A549 (cell line): Measurements from ENCODE around the gene SHISAL1. TPM values are rescaled to one million over a fixed set of nuclear protein-coding genes. Genes with fewer than 3 reads are reported as not detected.
A peak's percentile ranks its signal among the peaks of the same experiment; 100 is the strongest.

ENCODE experiments used
- ATAC-seq, 2 experiments: fragments of 200-7000 bp in 1 of 2; fragments of >200 bp in 1 of 2; cut with Nextera tagmentation in 1 of 2; cut with Tn5 transposase in 1 of 2; 3 replicates each; pipeline versions ENCODE4 v1.8.0 to v1.9.1; 2018 to 2020; ENCODE audit warnings: mild to moderate bottlenecking in 1 of 2, moderate library complexity in 1 of 2
- CTCF ChIA-PET: fragments of 300-600 bp; sonication (Branson Sonifier 250); formaldehyde crosslinking; extraction: SDS; loops from one replicate; lab custom pipeline; 2021; ENCODE audit warnings: antibody characterized with exemption, inconsistent platforms; lab: Yijun Ruan, JAX
- POLR2A ChIA-PET: fragments of 350-600 bp; formaldehyde crosslinking; extraction: SDS; loops from one replicate; lab custom pipeline; 2021; ENCODE audit warnings: antibody characterized with exemption, inconsistent platforms; lab: Yijun Ruan, JAX
- DNase-seq, 2 experiments: peaks; one replicate each; pipeline versions ENCODE4 v3.0.0 to v3.0.0-alpha.2; 2011 to 2016; ENCODE audit warnings: low read depth in 1 of 2, low spot score in 1 of 2
- FAIRE-seq: peaks from 2 replicates; lab custom pipeline; 2011; peaks lifted over from hg19 to GRCh38; lab: Jason Lieb, UNC
- H3K27ac ChIP-seq, 2 experiments: fragments of >200 bp; sonication (Bioruptor Twin); formaldehyde crosslinking; 3 replicates each; pipeline ENCODE4 v1.5.1; 2016 to 2017
- H3K4me1 ChIP-seq: fragments of >200 bp; sonication (Bioruptor Twin); formaldehyde crosslinking; 3 replicates; pipeline ENCODE4 v1.6.1; 2016
- H3K4me2 ChIP-seq: fragments of >200 bp; sonication (Bioruptor Twin); formaldehyde crosslinking; 3 replicates; pipeline ENCODE4 v1.6.1; 2016
- H3K4me3 ChIP-seq: fragments of >200 bp; sonication (Bioruptor Twin); formaldehyde crosslinking; 3 replicates; pipeline ENCODE4 v1.5.1; 2016
- H3K9me3 ChIP-seq: fragments of >200 bp; sonication (Bioruptor Twin); formaldehyde crosslinking; 3 replicates; pipeline ENCODE4 v1.6.1; 2016
- CBX8 ChIP-seq: fragments of 200-600 bp; sonication (generic); IDR thresholded peaks from 2 replicates; pipeline ENCODE4 v1.6.1; 2016
- EHMT2 ChIP-seq: fragments of 200-600 bp; sonication (generic); IDR thresholded peaks from 2 replicates; pipeline ENCODE4 v1.6.1; 2016; ENCODE audit warnings: antibody characterized with exemption, low read depth, mild to moderate bottlenecking, moderate library complexity
- FOSL2 ChIP-seq, 2 experiments: fragments of 450-650 bp in 1 of 2; fragments of >200 bp in 1 of 2; sonication (Bioruptor Twin) in 1 of 2; formaldehyde crosslinking; IDR thresholded peaks; 2 replicates each; pipeline versions ENCODE4 v1.5.0 to v1.6.1; 2016 to 2020; ENCODE audit warnings: mild to moderate bottlenecking in 1 of 2, moderate library complexity in 1 of 2
- FOXS1 ChIP-seq: fragments of 250-450 bp; sonication (Bioruptor Pico); IDR thresholded peaks from 2 replicates; pipeline ENCODE4 v1.5.0; 2020; ENCODE audit warnings: mild to moderate bottlenecking, moderate library complexity
- HDAC2 ChIP-seq: fragments of 200-600 bp; sonication (generic); IDR thresholded peaks from 2 replicates; pipeline ENCODE4 v1.6.1; 2016
- HOXB5 ChIP-seq: fragments of 250-450 bp; sonication (Bioruptor Pico); IDR thresholded peaks from 2 replicates; pipeline ENCODE4 v1.5.0; 2020; ENCODE audit warnings: mild to moderate bottlenecking, moderate library complexity
- JUN ChIP-seq, 2 experiments: fragments of >200 bp; sonication (Bioruptor Twin); formaldehyde crosslinking; IDR thresholded peaks; 2 replicates in 1 of 2; 3 replicates in 1 of 2; pipeline ENCODE4 v1.6.1; 2016 to 2017
- KDM1A ChIP-seq: fragments of 200-600 bp; sonication (generic); IDR thresholded peaks from 2 replicates; pipeline ENCODE4 v1.6.1; 2016; ENCODE audit warnings: low read depth, mild to moderate bottlenecking
- MAFK ChIP-seq: fragments of 450-650 bp; IDR thresholded peaks from 2 replicates; pipeline ENCODE4 v1.6.1; 2014; ENCODE audit not compliant: partially characterized antibody
- MAZ ChIP-seq: fragments of 150-350 bp; IDR thresholded peaks from 2 replicates; pipeline ENCODE4 v1.6.1; 2014; ENCODE audit warnings: antibody characterized with exemption, low read depth, low read length, borderline replicate concordance
- NR3C1 ChIP-seq: fragments of >200 bp; sonication (Bioruptor Twin); formaldehyde crosslinking; IDR thresholded peaks from 3 replicates; pipeline ENCODE4 v1.6.1; 2017
- WGBS: methylation state at CpG from one replicate; pipeline ENCODE4 v1.1.6; 2017; ENCODE audit errors: missing lambda C conversion rate; 5-methylcytosine and 5-hydroxymethylcytosine counted together
- polyA plus RNA-seq, 4 experiments: library from polyadenylated mRNA; depleted of rRNA in 3 of 4; stranded (reverse); fragments of >200 nt; fragmentation: RNase III in 1 of 4; extraction: RNeasy Plus Mini Kit Qiagen cat#74134 plus additional on column Dnase treatment in 1 of 4; gene quantifications; 2 replicates in 3 of 4; 3 replicates in 1 of 4; pipeline ENCODE4 v1.2.3, GENCODE V29; 2011 to 2017
- TF ChIP-seq, protein P1 (sequence below): fragments of 250-450 bp; sonication (Bioruptor Pico); IDR thresholded peaks from 2 replicates; pipeline ENCODE4 v1.5.0; 2021; ENCODE audit warnings: mild to moderate bottlenecking, moderate library complexity, borderline replicate concordance
- TF ChIP-seq, protein P2 (sequence below): fragments of 200-600 bp; sonication (generic); IDR thresholded peaks from 2 replicates; pipeline ENCODE4 v1.6.1; 2016; ENCODE audit warnings: antibody characterized with exemption, mild to moderate bottlenecking, moderate library complexity

SHISAL1 gene
- polyA plus RNA-seq, 2 of the 4 experiments (the other 2 are of a cell fraction), result 0.61 to 1.9 TPM

DNA sequence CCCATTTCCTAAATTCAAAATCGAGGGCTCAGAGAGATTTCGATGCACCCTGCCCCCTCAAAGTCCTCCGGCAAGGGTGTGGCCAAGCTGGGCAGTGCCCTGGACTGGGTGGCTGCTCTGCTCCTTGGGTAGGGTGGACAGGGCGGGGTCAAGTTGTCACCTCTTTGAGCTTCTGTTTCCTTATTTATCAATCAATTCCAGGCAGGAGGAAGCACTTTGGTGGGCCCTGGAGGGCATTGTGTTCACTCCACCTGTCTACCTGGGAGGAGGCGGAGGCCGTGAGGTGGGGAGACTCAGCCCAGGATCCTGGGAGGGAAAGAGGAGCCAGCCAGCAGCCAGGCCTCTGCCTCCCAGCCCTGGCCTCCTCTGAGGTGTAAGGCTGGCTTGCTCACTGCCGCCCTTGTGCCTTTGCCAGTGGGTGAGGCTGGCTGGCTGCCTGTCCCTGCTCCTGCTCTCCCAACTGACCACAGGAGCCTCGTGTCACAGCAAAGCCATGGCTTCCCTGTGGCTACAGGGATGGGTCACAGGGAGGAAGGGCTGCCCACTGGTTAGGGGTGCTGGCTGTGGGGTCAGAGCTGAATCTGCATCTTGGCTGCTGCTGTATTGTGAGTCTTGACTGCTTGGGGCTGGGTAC is 25.5 kb upstream of the SHISAL1 start:
- peak overlapping the region; percentile 49 to 80; a peak in 4 of 6 replicates for H3K27ac ChIP-seq
- no peak for FAIRE-seq
- peak overlapping the region; percentile 52 for H3K4me2 ChIP-seq
- peak in 1 of 2 experiments; percentile 46; a peak in 2 of 6 replicates for ATAC-seq
- ChIA-PET CTCF (interaction anchor here (0.7 to 1.7 kb wide), 3 partner anchors 13 to 345 kb away, joined by 3 to 4 read pairs (median 3); no protein-coding TSS in a partner anchor), POLR2A (no interaction called here)
- H3K9me3 ChIP-seq, result no peaks in the 10 kb centered on the region
- WGBS, result 56% methylated on average over 7 of the region's 8 CpGs
- no peak for TF ChIP-seq KDM1A
- no peak overlapping the region for H3K4me3 ChIP-seq
- no peak for DNase-seq
- peaks cover 21% of the 10 kb centered on the region for H3K4me1 ChIP-seq

DNA sequence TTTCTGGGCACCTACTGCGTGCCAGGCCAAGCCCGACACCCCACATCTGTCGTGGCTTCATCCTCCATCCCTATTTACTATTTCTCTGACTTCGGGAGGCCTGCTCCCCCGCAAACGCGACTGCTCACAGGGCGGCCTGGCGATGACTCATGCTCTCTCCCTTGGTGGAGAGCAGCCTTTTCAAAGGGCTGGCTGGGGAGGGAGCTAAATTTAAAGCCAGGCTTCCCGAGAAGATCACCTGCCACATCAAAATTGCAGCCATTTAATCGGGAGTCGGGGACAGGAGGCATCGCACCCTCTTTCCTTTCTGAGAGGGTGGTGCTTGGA is 24.9 kb upstream of the SHISAL1 start:
- ATAC-seq (peak; percentile 80), FAIRE-seq (no peak), DNase-seq (peak; percentile 33 to 38)
- Histone ChIP-seq H3K4me1 (peaks cover 21% of the 10 kb centered on the region), H3K4me2 (peak overlapping the region; percentile 52), H3K4me3 (no peak overlapping the region), H3K27ac (peak overlapping the region; percentile 49 to 80; a peak in 4 of 6 replicates), H3K9me3 (no peaks in the 10 kb centered on the region)
- 7% methylated on average over 11 of the region's 13 CpGs for WGBS
- ChIA-PET CTCF (no interaction called here), POLR2A (no interaction called here)
- TF ChIP-seq FOXS1 (no peak), MAFK (no peak), EHMT2 (no peak), FOSL2 (IDR thresholded peaks at IDR 0.05) (peak; percentile 46; the same call in 1 of the 2 replicates), FOSL2 (CRISPR knock-in tag; IDR thresholded peaks at IDR 0.05) (peak; percentile 74), NR3C1 (no peak)

DNA sequence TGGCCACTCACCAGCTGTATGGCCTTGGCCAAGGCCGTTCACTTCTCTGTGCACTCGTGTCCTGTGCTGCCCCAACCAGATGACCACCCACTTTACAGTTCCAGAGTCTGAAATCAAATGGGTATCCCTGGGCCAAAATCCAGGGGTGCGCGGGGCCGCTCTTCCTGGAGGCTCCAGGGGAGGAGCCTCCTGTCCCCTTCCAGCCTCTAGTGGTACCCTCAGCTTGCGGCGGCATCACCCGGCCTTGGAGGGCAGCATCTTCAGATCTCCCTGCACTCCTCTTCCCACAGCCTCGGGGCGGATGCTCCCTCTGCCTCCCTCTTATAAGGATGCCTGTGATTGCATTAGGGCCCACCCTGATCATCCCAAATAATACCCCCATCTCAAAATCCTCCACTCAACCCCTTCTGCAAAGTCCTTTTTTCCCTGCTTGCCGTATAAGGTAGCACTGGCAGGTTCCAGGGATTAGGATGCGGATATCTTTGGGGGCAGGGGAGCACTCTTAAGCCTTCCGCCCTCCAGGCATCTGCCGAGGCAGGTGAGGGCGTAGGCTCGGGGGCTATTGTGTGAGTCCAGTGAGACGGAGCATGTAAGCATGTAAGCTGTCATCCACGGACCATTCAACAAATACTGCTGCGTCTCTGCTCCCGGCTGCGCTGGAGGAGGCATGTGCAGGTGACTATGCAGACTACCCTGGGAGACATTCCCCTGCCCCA is 24.4 kb upstream of the SHISAL1 start:
- ATAC-seq, result peak; percentile 26 to 58; a peak in 4 of 6 replicates
- 94% methylated on average over 10 of the region's 21 CpGs for WGBS

More for the DNA sequence above, 24.4 kb upstream of the SHISAL1 start:
- Histone ChIP-seq H3K4me2 (peak overlapping the region; percentile 52), H3K4me1 (peaks cover 24% of the 10 kb centered on the region), H3K4me3 (no peak overlapping the region), H3K27ac (peak overlapping the region in 1 of 2 experiments; percentile 80; a peak in 2 of 6 replicates), H3K9me3 (no peaks in the 10 kb centered on the region)
- TF ChIP-seq MAZ, result no peak
- TF ChIP-seq CBX8, result no peak
- no peak for TF ChIP-seq HOXB5 (CRISPR knock-in tag)
- no peak for TF ChIP-seq HDAC2
- TF ChIP-seq JUN (IDR thresholded peaks at IDR 0.05), result no peak
- TF ChIP-seq, protein P1, sequence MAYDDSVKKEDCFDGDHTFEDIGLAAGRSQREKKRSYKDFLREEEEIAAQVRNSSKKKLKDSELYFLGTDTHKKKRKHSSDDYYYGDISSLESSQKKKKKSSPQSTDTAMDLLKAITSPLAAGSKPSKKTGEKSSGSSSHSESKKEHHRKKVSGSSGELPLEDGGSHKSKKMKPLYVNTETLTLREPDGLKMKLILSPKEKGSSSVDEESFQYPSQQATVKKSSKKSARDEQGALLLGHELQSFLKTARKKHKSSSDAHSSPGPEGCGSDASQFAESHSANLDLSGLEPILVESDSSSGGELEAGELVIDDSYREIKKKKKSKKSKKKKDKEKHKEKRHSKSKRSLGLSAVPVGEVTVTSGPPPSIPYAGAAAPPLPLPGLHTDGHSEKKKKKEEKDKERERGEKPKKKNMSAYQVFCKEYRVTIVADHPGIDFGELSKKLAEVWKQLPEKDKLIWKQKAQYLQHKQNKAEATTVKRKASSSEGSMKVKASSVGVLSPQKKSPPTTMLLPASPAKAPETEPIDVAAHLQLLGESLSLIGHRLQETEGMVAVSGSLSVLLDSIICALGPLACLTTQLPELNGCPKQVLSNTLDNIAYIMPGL (CRISPR knock-in tag), result no peak
- TF ChIP-seq, protein P2, sequence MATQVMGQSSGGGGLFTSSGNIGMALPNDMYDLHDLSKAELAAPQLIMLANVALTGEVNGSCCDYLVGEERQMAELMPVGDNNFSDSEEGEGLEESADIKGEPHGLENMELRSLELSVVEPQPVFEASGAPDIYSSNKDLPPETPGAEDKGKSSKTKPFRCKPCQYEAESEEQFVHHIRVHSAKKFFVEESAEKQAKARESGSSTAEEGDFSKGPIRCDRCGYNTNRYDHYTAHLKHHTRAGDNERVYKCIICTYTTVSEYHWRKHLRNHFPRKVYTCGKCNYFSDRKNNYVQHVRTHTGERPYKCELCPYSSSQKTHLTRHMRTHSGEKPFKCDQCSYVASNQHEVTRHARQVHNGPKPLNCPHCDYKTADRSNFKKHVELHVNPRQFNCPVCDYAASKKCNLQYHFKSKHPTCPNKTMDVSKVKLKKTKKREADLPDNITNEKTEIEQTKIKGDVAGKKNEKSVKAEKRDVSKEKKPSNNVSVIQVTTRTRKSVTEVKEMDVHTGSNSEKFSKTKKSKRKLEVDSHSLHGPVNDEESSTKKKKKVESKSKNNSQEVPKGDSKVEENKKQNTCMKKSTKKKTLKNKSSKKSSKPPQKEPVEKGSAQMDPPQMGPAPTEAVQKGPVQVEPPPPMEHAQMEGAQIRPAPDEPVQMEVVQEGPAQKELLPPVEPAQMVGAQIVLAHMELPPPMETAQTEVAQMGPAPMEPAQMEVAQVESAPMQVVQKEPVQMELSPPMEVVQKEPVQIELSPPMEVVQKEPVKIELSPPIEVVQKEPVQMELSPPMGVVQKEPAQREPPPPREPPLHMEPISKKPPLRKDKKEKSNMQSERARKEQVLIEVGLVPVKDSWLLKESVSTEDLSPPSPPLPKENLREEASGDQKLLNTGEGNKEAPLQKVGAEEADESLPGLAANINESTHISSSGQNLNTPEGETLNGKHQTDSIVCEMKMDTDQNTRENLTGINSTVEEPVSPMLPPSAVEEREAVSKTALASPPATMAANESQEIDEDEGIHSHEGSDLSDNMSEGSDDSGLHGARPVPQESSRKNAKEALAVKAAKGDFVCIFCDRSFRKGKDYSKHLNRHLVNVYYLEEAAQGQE, result no peak
- ChIA-PET CTCF (interaction anchor here (0.7 to 1.1 kb wide), 2 partner anchors 18 to 344 kb away, joined by 3 read pairs; no protein-coding TSS in a partner anchor), POLR2A (no interaction called here)
- DNase-seq (no peak), FAIRE-seq (no peak)
